CD14-positive monocyte (primary cell): ENCODE data around the gene LRRC55. TPM values are rescaled to one million over a fixed set of nuclear protein-coding genes. Genes with fewer than 3 reads are reported as not detected.

Experiments used
- DNase-seq, 3 donors: peaks; one replicate each; pipeline ENCODE4 v3.0.0-alpha.2; 2011 to 2022
- H2AFZ ChIP-seq: 2 replicates; pipeline ENCODE4 v1.6.0; 2012; ENCODE audit warnings: mild to moderate bottlenecking, low read depth, low read length, inconsistent platforms; ENCODE audit not compliant: insufficient read depth, poor library complexity, severe bottlenecking
- H3K27ac ChIP-seq, 2 donors: 1 replicate in 1 of 2; 2 replicates in 1 of 2; pipeline ENCODE4 v1.5.1; 2012 to 2013; ENCODE audit warnings: low read length in 2 of 2, control low read depth in 1 of 2, inconsistent platforms in 1 of 2, low read depth in 1 of 2, mild to moderate bottlenecking in 1 of 2
- H3K27me3 ChIP-seq, 2 donors: one replicate each; pipeline versions ENCODE4 v1.6.0 to v1.6.1; 2011 to 2013; ENCODE audit warnings: low read length in 2 of 2; ENCODE audit not compliant: control insufficient read depth in 2 of 2, insufficient read depth in 2 of 2
- H3K36me3 ChIP-seq, 2 donors: replicated peaks in 1 of 2; 1 replicate in 1 of 2; 2 replicates in 1 of 2; pipeline versions ENCODE4 v1.5.1 to v1.6.1; 2012 to 2013; ENCODE audit warnings: low read length in 2 of 2, control low read depth in 1 of 2, inconsistent platforms in 1 of 2, mild to moderate bottlenecking in 1 of 2; ENCODE audit not compliant: insufficient read depth in 2 of 2, control insufficient read depth in 1 of 2
- H3K4me1 ChIP-seq, 2 donors: 1 replicate in 1 of 2; 2 replicates in 1 of 2; pipeline versions ENCODE4 v1.5.1 to v1.6.1; 2012 to 2013; ENCODE audit warnings: low read length in 2 of 2, control low read depth in 1 of 2, inconsistent platforms in 1 of 2, mild to moderate bottlenecking in 1 of 2, moderate library complexity in 1 of 2; ENCODE audit not compliant: insufficient read depth in 2 of 2, control insufficient read depth in 1 of 2
- H3K4me2 ChIP-seq: replicated peaks from 2 replicates; pipeline ENCODE3; 2012; ENCODE audit warnings: low read length, moderate library complexity, mild to moderate bottlenecking; ENCODE audit not compliant: poor library complexity, severe bottlenecking; ENCODE audit errors: extremely low read depth
- H3K4me3 ChIP-seq, 3 experiments: fragments of 200-600 bp in 1 of 3; sonication (generic) in 1 of 3; replicated peaks in 1 of 3; 1 replicate in 2 of 3; 2 replicates in 1 of 3; pipeline ENCODE4 v1.5.1; 2011 to 2013; ENCODE audit warnings: low read length in 3 of 3, mild to moderate bottlenecking in 3 of 3, control low read depth in 2 of 3, low read depth in 2 of 3, inconsistent platforms in 1 of 3, moderate library complexity in 1 of 3
- H3K79me2 ChIP-seq: 2 replicates; pipeline ENCODE4 v1.6.0; 2012; ENCODE audit warnings: mild to moderate bottlenecking, control low read depth, inconsistent platforms, low read length, moderate library complexity; ENCODE audit not compliant: insufficient read depth
- H3K9ac ChIP-seq: 2 replicates; pipeline ENCODE4 v1.6.0; 2017; ENCODE audit warnings: low read length, mild to moderate bottlenecking; ENCODE audit not compliant: insufficient read depth, poor library complexity, severe bottlenecking
- H3K9me3 ChIP-seq, 2 donors: replicated peaks in 1 of 2; 1 replicate in 1 of 2; 2 replicates in 1 of 2; pipeline versions ENCODE4 v1.5.1 to v1.6.1; 2012 to 2013; ENCODE audit warnings: low read length in 2 of 2, control low read depth in 1 of 2; ENCODE audit not compliant: control insufficient read depth in 1 of 2, insufficient read depth in 1 of 2
- H4K20me1 ChIP-seq: 2 replicates; pipeline ENCODE4 v1.6.0; 2012; ENCODE audit warnings: mild to moderate bottlenecking, low read length, control low read depth, moderate library complexity; ENCODE audit not compliant: insufficient read depth
- H3K27ac Mint-ChIP-seq, 7 donors: one replicate each; pipeline ENCODE4 v1.8.0; 2020; ENCODE audit warnings: mild to moderate bottlenecking in 7 of 7, mixed read lengths in 7 of 7, moderate library complexity in 6 of 7, inconsistent platforms in 2 of 7
- H3K27me3 Mint-ChIP-seq, 3 donors: one replicate each; pipeline ENCODE4 v1.8.0; 2021 to 2022; ENCODE audit warnings: low read depth in 3 of 3, mild to moderate bottlenecking in 3 of 3, mixed read lengths in 3 of 3, moderate library complexity in 3 of 3, inconsistent platforms in 1 of 3
- H3K36me3 Mint-ChIP-seq, 2 donors: one replicate each; pipeline ENCODE4 v1.8.0; 2020; ENCODE audit warnings: mixed read lengths in 2 of 2, inconsistent platforms in 1 of 2, mild to moderate bottlenecking in 1 of 2
- H3K4me1 Mint-ChIP-seq: one replicate; pipeline ENCODE4 v1.8.0; 2020; ENCODE audit warnings: mild to moderate bottlenecking, mixed read lengths
- H3K4me3 Mint-ChIP-seq, 2 donors: one replicate each; pipeline ENCODE4 v1.8.0; 2020; ENCODE audit warnings: mild to moderate bottlenecking in 2 of 2, mixed read lengths in 2 of 2, moderate library complexity in 1 of 2
- H3K9me3 Mint-ChIP-seq, 7 donors: one replicate each; pipeline ENCODE4 v1.8.0; 2020 to 2022; ENCODE audit warnings: mixed read lengths in 7 of 7, mild to moderate bottlenecking in 6 of 7, moderate library complexity in 6 of 7, inconsistent platforms in 2 of 7
- CTCF ChIP-seq: fragments of 200-600 bp; IDR thresholded peaks from one replicate; pipeline ENCODE4 v1.8.0; 2022; ENCODE audit warnings: antibody characterized with exemption, mild to moderate bottlenecking
- WGBS: methylation state at CpG from one replicate; pipeline ENCODE4 v1.1.5; 2013; ENCODE audit warnings: missing lambda C conversion rate; ENCODE audit not compliant: insufficient coverage; 5-methylcytosine and 5-hydroxymethylcytosine counted together
- intact Hi-C, 2 donors: fragments of 100-400 bp; cut with micrococcal nuclease; formaldehyde crosslinking; loops; one replicate each; pipeline versions ENCODE4 v1.15.0 to v1.15.1; 2023
- polyA plus RNA-seq, 3 donors: library from polyadenylated mRNA; depleted of rRNA in 1 of 3; unstranded in 2 of 3; stranded (reverse) in 1 of 3; fragments of 300-500 nt in 2 of 3; fragments of >200 nt in 1 of 3; fragmentation: Illumina TruSeq in 2 of 3; gene quantifications; 1 replicate in 2 of 3; 2 replicates in 1 of 3; pipeline ENCODE4 v1.2.3, GENCODE V29; 2012 to 2021

The LRRC55 gene
- polyA plus RNA-seq, 3 donors, result not detected

- no peak for DNase-seq
- intact Hi-C loops, result no loop called here
- no peaks in the 10 kb centered on the region for H3K9me3 ChIP-seq
- peaks cover 15 to 56% of the 10 kb centered on the region in 2 donors for H3K27me3 ChIP-seq
- H3K9me3 Mint-ChIP-seq, result peaks cover 0 to 5% (median 0%) of the 10 kb centered on the region in 7 donors
- H3K27ac ChIP-seq, result no peak overlapping the region
- H3K27me3 Mint-ChIP-seq, result peaks cover 40 to 48% (median 42%) of the 10 kb centered on the region in 3 donors
- H2AFZ ChIP-seq, result no peak overlapping the region
- H3K4me1 Mint-ChIP-seq, result no peaks in the 10 kb centered on the region
- H4K20me1 ChIP-seq, result no peaks in the 10 kb centered on the region
- H3K9ac ChIP-seq, result no peak overlapping the region
- peak overlapping the region in 1 of 2 donors; percentile 43 for H3K4me3 Mint-ChIP-seq
- H3K4me3 ChIP-seq, result no peak overlapping the region
- H3K79me2 ChIP-seq, result no peaks in the 10 kb centered on the region
- H3K36me3 ChIP-seq, result no peaks in the 10 kb centered on the region
- TF ChIP-seq CTCF, result no peak
- no peak overlapping the region for H3K4me2 ChIP-seq
- H3K36me3 Mint-ChIP-seq, result no peaks in the 10 kb centered on the region
- H3K27ac Mint-ChIP-seq, result no peak overlapping the region
- 19% methylated on average over 5 of the region's 7 CpGs for WGBS
- H3K4me1 ChIP-seq, result no peaks in the 10 kb centered on the region
These were observed 2.1 kb upstream of the LRRC55 start for GRCh38 chr11:57179681-57180080.

GRCh38 chr11:57180081-57180561, 1.6 kb upstream of the LRRC55 start:
- H4K20me1 ChIP-seq, result no peaks in the 10 kb centered on the region
- intact Hi-C loops, result no loop called here
- Mint-ChIP-seq H3K9me3 (peaks cover 0 to 5% (median 0%) of the 10 kb centered on the region in 7 donors), H3K4me3 (peak overlapping the region in 1 of 2 donors; percentile 21), H3K36me3 (no peaks in the 10 kb centered on the region), H3K27me3 (peaks cover 38 to 45% (median 40%) of the 10 kb centered on the region in 3 donors), H3K4me1 (no peaks in the 10 kb centered on the region), H3K27ac (no peak overlapping the region)
- H3K27me3 ChIP-seq, result peaks cover 13 to 52% of the 10 kb centered on the region in 2 donors
- no peaks in the 10 kb centered on the region for H3K9me3 ChIP-seq
- no peaks in the 10 kb centered on the region for H3K36me3 ChIP-seq
- H3K27ac ChIP-seq, result no peak overlapping the region
- H2AFZ ChIP-seq, result no peak overlapping the region
- H3K4me2 ChIP-seq, result no peak overlapping the region
- no peak for TF ChIP-seq CTCF
- H3K9ac ChIP-seq, result no peak overlapping the region
- WGBS, result 6% methylated on average over 24 of the region's 24 CpGs
- H3K4me3 ChIP-seq, result no peak overlapping the region
- no peaks in the 10 kb centered on the region for H3K4me1 ChIP-seq
- DNase-seq, result no peak
- no peaks in the 10 kb centered on the region for H3K79me2 ChIP-seq
